Measurements from ENCODE around the gene DYNLRB2.

The DYNLRB2 gene

DNA sequence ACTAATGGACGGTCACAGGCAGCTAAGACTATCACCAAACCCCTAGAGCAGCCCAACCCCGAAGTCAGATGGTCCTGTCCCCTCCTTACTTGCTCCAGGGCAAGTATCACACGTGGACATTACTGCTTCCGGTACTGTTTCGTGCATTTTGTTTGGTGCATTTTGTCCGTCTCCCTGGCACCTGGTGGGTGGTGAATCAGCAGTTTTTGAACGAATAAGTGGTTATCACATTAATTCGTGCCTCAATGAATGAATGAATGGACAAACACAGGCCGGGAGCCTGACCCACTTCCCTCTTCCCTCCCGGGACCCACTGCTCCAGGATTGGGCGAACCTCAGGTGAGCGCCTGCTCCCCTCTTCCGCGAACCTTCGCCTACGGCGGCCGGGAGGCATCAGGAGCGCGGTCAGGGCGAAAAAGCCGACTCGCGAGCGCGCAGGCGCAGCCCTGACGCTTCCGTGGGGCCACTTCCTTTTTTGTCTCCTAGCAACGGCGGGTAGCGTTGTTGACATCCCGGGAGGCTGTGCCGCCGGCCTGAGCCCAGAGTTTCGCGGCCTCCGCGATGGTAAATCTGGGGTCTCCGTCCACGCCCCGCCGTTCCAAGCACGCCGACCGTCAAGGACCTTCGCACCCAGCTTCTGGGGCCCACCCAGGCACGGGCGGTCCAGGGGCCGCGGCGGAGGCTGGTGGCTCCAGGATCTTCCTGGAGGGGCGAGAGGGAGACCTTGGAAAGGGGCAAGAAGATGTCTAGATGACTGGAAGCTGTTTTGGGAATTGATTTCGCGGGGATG is at the start of gene DYNLRB2:
DYNLRB2 (plus strand) TSS at position 478 of the 790 bp plus-strand sequence; CDS start at position 562, 84 bp downstream.
- peak; percentile 83 for DNase-seq (ENCODE audit: insufficient read length, low spot score)
- FAIRE-seq = peak; percentile 98

- FAIRE-seq (no peak), DNase-seq (ENCODE audit: insufficient read length, low spot score) (no peak)
Measured at GRCh38 chr16:80500116-80500859, 40.5 kb upstream of the DYNLRB2 start.

DNA sequence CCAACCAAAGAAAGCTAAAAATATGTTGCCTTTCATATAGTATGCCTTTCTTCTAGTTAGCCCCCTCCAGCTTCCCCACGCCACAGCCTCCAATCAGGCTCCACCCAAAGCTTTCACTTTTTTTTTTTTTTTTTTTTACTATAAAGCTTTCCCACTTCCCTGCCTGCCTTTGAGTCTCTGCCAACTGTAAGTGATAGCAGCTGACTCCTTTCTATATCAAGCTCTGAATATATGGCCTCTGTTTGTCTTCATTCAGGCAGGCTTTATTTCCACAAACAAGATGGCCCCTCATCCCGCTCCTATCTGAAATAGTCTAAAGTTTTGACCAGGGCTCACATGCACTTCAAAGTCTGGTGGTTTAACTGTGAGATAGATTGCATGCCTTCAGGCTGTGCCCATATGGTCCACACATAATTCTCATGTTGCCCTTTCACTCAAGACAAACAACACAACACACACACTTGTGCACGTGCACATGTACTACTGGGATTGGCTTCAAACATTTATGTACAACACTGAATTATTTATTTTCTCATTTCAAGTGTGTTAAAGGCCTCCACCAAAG is 39.8 kb upstream of the DYNLRB2 start:
- no peak for DNase-seq (ENCODE audit: insufficient read length, low spot score)
- no peak for FAIRE-seq

DNA sequence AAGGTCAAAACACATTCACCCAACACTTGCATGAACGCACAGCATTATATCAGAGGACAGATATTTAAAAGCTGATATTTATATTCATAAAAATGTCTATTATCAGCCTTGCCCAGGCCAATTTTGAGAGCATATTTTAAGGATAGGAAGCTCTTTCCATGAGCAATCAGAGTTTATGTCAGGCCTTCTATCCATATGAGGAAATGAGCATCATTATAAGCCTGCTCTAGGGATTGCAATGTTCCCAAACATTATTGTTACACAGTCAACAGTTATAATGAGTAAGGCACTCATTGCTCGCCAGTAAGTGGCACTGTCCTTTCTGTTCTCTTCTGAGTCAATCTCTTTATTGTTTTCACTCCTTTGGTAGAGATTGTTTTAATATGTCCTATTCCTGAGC is 37.7 kb upstream of the DYNLRB2 start:
- DNase-seq (ENCODE audit: insufficient read length, low spot score) (no peak), FAIRE-seq (no peak)

- DNase-seq (ENCODE audit: insufficient read length, low spot score) (no peak), FAIRE-seq (no peak)
Measured at GRCh38 chr16:80507538-80507937, 33.3 kb upstream of the DYNLRB2 start.

DNA sequence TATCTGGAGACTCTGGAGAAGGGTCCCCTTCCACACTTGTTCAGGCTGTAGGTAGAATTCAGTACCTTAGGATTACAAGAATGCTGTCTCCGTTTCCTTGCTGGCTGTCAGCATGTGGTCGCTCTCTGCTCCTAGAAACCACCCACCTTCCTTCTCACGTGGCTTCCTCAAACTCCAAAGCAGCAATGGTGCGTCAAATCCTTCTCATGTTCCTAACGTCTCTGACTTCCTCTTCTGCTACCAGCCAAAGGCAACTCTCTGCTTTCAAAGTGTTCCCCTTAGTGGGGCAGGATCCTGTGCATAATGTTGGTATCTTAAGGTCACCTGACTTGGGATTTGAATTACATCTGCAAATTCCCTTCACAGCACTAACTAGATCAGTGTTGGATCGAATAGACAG is 30.9 kb upstream of the DYNLRB2 start:
- FAIRE-seq = no peak
- DNase-seq (ENCODE audit: insufficient read length, low spot score) = no peak

DNA sequence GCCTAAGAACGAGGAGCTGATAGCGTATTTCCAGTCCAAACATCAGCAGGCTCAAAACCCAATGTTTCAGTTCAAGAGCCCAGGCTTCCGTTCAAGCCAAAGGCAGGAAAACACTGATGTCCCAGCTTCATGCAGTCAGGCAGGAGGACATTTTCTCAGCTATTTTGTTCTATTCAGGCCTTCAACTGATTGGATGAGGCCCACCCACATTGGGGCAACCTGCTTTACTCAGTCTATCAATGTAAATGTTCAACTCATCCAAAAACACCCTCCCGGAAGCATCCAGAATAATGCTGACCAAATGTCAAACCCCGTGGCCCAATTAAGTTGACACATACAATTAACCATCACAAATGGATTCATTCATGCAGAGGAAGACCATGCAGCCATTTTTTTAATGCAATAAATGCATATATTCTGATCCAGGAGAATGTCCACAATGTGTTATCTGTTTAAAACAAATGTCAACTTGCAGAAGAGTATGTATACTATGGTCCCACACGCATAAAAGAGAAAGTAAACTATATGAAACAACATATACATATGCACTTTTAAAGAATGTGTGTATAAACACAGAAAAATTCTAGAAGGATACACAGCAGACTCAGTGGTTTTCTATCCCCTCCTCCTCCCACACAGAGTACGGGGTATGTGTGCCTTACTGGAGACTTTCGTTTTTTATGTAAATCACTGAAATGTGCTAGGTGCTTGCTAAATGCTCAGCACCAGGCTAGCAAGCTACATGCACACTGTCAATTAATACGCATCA is 28.8 kb upstream of the DYNLRB2 start:
- FAIRE-seq = no peak
- no peak for DNase-seq (ENCODE audit: insufficient read length, low spot score)

DNA sequence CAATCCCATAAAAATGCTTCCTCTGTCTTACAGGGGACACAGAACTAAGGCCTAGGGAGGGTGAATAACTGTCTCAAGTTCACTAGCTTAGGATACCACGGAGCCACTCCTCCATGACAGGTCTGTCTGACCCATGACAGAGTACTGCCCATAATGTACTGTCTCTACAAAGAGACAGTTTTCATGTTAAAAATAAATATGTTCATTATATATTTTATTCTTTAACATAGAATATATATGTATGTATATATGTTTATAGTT is 28.3 kb upstream of the DYNLRB2 start:
- FAIRE-seq (no peak), DNase-seq (ENCODE audit: insufficient read length, low spot score) (no peak)

- DNase-seq (ENCODE audit: insufficient read length, low spot score) = no peak
- FAIRE-seq = no peak
Measured at GRCh38 chr16:80515374-80515773, 25.4 kb upstream of the DYNLRB2 start.

GRCh38 chr16:80517846-80518245 is 22.9 kb upstream of the DYNLRB2 start:
- FAIRE-seq (no peak), DNase-seq (ENCODE audit: insufficient read length, low spot score) (no peak)

GRCh38 chr16:80518436-80518835 is 22.4 kb upstream of the DYNLRB2 start:
- no peak for DNase-seq (ENCODE audit: insufficient read length, low spot score)

DNA sequence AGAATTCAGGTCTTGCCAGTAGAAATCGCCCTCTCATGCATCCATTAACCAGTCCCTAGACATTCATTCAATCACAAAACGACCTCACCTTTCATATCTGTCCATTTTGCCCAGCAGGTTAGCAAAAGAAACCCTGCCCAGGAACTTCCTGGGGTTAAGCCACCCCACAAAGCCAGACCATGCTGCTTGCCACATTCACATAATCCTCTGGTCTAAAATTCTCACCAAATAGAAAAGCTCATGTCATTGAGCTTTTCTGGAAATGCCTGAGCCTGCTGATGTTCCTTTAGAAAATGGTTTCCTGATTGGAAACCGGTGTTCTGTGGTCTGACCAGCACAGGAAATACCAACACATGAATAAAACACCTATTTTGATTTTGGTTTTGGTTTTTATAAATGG is 21.6 kb upstream of the DYNLRB2 start:
- DNase-seq (ENCODE audit: insufficient read length, low spot score) (no peak), FAIRE-seq (no peak)

More at GRCh38 chr16:80518436-80518835, 22.4 kb upstream of the DYNLRB2 start:
- no peak for FAIRE-seq

- FAIRE-seq (no peak), DNase-seq (ENCODE audit: insufficient read length, low spot score) (no peak)
Measured at GRCh38 chr16:80525420-80525819, 15.4 kb upstream of the DYNLRB2 start.

DNA sequence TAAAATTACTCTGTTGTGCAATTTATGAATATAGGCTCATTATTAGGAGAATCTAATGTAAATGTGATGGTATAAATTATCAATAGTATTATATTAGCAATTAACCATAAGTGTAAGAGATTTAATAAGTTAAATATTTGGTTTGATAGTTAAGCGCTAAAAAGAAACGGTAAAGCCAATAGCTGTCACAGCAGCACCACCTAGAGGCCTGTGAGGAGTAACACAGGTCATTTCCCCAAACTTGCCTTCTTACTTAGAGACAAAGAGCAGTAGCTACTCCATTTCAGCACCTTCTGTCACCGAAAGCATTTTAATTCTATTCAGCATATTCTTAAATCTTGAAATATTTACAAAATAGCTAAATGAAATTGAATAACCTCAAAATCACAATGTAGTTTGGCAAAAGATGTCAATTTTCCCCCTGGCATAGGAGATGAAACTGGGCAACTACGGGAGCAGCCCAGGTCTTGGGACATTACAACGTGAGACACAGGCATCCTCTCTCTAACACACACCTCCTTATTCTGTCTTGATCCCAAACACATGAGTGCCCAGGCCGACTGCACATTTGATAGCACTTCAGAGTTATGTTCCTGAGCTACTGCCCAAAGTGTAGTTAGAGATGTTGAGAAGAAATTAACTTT is 14.3 kb upstream of the DYNLRB2 start:
- peak; percentile 19 for DNase-seq (ENCODE audit: insufficient read length, low spot score)
- peak; percentile 73 for FAIRE-seq

DNA sequence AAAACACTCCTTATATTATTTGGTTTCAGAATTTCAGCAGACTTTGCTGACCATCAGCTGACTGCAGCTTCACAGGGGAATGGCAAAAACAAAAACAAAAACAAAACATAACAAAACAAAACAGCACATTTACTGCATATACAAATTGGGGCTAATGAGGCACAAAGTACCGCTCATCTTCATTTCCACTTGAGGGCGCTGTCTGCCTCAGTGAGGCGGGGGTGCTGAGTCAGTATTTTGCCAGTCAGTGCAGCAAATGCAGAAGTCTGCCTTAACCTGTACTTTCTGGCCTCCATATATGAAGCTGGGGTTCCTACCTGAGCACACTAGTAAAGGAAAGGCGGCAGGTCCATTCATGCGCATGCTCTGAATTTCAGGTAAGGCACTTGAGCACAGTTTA is 13.5 kb upstream of the DYNLRB2 start:
- FAIRE-seq (no peak), DNase-seq (ENCODE audit: insufficient read length, low spot score) (no peak)

DNA sequence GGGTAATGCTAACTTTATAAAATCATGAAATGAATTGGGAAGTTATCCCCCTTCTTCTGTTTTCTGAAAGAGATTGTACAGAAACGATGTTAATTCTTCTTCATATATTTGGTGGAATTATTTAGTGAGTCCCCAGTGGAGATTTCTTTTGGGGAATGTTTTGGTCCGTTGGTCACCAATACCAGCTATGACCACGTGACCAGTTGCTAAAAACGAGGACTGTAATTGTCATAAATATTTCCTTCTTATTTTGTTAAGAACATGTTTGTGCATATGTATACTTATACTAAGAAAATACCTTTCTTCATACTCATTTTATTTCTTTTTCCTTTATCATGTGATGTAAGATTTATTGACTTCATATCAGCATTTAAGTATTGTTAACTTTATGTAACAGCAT is 10.3 kb upstream of the DYNLRB2 start:
- FAIRE-seq = no peak

DNA sequence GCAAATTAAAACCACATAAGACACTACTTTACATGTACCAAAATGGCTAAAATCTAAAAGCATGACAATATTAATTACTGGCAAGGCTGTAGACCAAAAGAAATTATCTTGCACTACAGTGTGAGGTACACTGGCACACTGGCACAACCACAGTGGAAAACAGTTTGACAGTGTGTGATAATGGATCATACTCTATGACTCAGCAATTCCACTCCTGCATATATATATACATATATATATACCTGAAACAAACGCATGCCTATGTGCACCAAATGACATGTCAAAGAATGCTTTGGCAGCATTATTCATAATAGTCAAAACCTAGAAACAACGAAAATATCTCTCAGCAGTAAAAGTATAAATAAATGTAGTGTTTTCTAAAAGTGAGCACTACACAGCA is 4.6 kb upstream of the DYNLRB2 start:
- DNase-seq (ENCODE audit: insufficient read length, low spot score) (no peak), FAIRE-seq (no peak)

More for the DNA sequence above, 10.3 kb upstream of the DYNLRB2 start:
- DNase-seq (ENCODE audit: insufficient read length, low spot score) = no peak

GRCh38 chr16:80541306-80541694 is 507 bp downstream of the DYNLRB2 start:
- DNase-seq (ENCODE audit: insufficient read length, low spot score) (no peak), FAIRE-seq (no peak)

GRCh38 chr16:80543162-80543561 is 2.4 kb downstream of the DYNLRB2 start:
- FAIRE-seq (no peak), DNase-seq (ENCODE audit: insufficient read length, low spot score) (no peak)

DNA sequence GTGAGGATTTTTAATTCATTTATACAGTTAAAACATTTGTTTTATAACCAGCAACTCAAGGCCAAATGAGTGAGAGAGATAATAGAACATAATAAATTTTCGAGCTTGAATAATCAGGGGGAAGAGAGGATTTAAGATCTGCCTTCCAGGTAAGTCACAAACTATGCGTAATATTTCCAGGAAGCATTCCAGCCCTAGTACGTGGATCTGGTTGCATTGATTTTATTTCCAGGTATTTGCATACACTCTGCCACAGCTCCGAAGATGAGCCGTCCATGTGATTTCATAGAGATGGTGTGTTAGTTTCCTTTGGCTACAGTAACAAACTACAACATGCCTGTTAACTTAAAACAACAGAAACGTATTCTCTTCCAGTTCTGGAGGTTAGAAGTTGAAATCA is 3.5 kb downstream of the DYNLRB2 start:
- FAIRE-seq (no peak), DNase-seq (ENCODE audit: insufficient read length, low spot score) (no peak)

DNA sequence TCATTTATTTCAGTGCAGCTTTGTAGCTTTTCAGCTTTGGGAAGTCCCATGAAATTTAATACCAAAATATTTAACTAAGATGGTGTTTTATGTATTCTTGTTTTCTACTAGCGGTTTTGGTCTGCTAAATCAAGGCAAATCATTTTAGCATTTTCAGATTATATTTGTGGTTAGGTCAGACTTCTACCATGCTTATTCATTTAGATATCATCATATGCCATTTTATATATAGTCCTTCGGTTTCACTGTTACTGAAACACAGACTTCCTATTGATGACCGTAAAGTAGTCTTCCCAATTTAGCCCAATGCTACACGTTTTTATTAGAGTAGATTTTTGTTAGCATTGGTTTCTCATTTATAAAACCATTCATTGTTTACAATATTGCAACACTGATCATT is 5.5 kb downstream of the DYNLRB2 start:
- DNase-seq (ENCODE audit: insufficient read length, low spot score) (no peak), FAIRE-seq (no peak)
